Endothelial cell of umbilical vein (primary cell): Measurements from ENCODE around the gene ANKMY1. TPM values are rescaled to one million over a fixed set of nuclear protein-coding genes. Genes with fewer than 3 reads are reported as not detected.

Experiments
- BruUV-seq: library from RNA; stranded (reverse); fragments of 400-500 nt; replicated peaks from 2 replicates; lab custom pipeline; 2021; lab: Mats Ljungman, UMichigan
- CTCF ChIA-PET: fragments of 300-600, 350-600 bp; sonication (Branson Sonifier 250); formaldehyde crosslinking; loops from one replicate; lab custom pipeline; 2021; ENCODE audit warnings: antibody characterized with exemption, inconsistent platforms; lab: Charles Lee
- POLR2A ChIA-PET: fragments of 300-600, 350-600 bp; sonication (Branson Sonifier 250); formaldehyde crosslinking; loops from one replicate; lab custom pipeline; 2021; ENCODE audit warnings: antibody characterized with exemption, inconsistent platforms; lab: Charles Lee
- DNase-seq: peaks from one replicate; pipeline ENCODE4 v3.0.0-alpha.2; 2011; ENCODE audit warnings: low read depth, low spot score
- FAIRE-seq: peaks from 2 replicates; lab custom pipeline; 2011; peaks lifted over from hg19 to GRCh38; lab: Jason Lieb, UNC
- H2AFZ ChIP-seq: 2 replicates; pipeline ENCODE4 v1.6.0; 2012; ENCODE audit warnings: low read depth, low read length, control low read depth, inconsistent platforms
- H3K27ac ChIP-seq: 2 replicates; pipeline ENCODE4 v1.5.1; 2011; ENCODE audit warnings: low read depth, mild to moderate bottlenecking, control low read depth, low read length, moderate library complexity; ENCODE audit not compliant: insufficient read depth
- H3K27me3 ChIP-seq, 2 experiments: 2 replicates each; pipeline versions ENCODE4 v1.6.0 to v1.6.1; 2011; ENCODE audit warnings: low read length in 2 of 2, mixed read lengths in 1 of 2; ENCODE audit not compliant: control insufficient read depth in 2 of 2, insufficient read depth in 2 of 2
- H3K36me3 ChIP-seq, 2 experiments: 2 replicates in 1 of 2; 3 replicates in 1 of 2; pipeline ENCODE4 v1.5.1; 2011; ENCODE audit warnings: low read length in 2 of 2, mild to moderate bottlenecking in 1 of 2, moderate library complexity in 1 of 2; ENCODE audit not compliant: control insufficient read depth in 2 of 2, insufficient read depth in 2 of 2; ENCODE audit errors: extremely low read depth in 1 of 2
- H3K4me1 ChIP-seq: 3 replicates; pipeline ENCODE4 v1.5.1; 2011; ENCODE audit warnings: mild to moderate bottlenecking, low read length; ENCODE audit not compliant: control insufficient read depth, insufficient read depth; ENCODE audit errors: extremely low read depth
- H3K4me2 ChIP-seq: 2 replicates; pipeline ENCODE4 v1.6.1; 2011; ENCODE audit warnings: low read length, control low read depth, mixed read lengths; ENCODE audit not compliant: insufficient read depth
- H3K4me3 ChIP-seq, 3 experiments: fragments of 200-600 bp in 1 of 3; sonication (generic), shearing (Covaris generic) in 1 of 3; replicated peaks in 1 of 3; 2 replicates each; pipeline ENCODE4 v1.5.1; 2011 to 2016; ENCODE audit warnings: control low read depth in 3 of 3, low read length in 3 of 3, mild to moderate bottlenecking in 2 of 3, inconsistent platforms in 1 of 3, low read depth in 1 of 3, moderate library complexity in 1 of 3; ENCODE audit not compliant: insufficient read depth in 1 of 3
- H3K79me2 ChIP-seq: 2 replicates; pipeline ENCODE4 v1.6.0; 2012; ENCODE audit warnings: low read length, inconsistent platforms; ENCODE audit not compliant: control insufficient read depth, insufficient read depth
- H3K9ac ChIP-seq: replicated peaks from 2 replicates; pipeline ENCODE3; 2011; ENCODE audit warnings: low read length, control low read depth; ENCODE audit not compliant: insufficient read depth; ENCODE audit errors: extremely low read depth
- H3K9me1 ChIP-seq: replicated peaks from 3 replicates; pipeline ENCODE4 v1.6.0; 2011; ENCODE audit warnings: mild to moderate bottlenecking, low read length; ENCODE audit not compliant: control insufficient read depth, insufficient read depth; ENCODE audit errors: extremely low read depth
- H3K9me3 ChIP-seq: replicated peaks from 2 replicates; pipeline ENCODE4 v1.5.1; 2012; ENCODE audit warnings: low read length, inconsistent platforms; ENCODE audit not compliant: control insufficient read depth, insufficient read depth
- H4K20me1 ChIP-seq: replicated peaks from 2 replicates; pipeline ENCODE3; 2011; ENCODE audit warnings: mild to moderate bottlenecking, low read length; ENCODE audit not compliant: control insufficient read depth, insufficient read depth; ENCODE audit errors: extremely low read depth
- EZH2 ChIP-seq: IDR thresholded peaks from 2 replicates; pipeline ENCODE4 v1.6.1; 2012; ENCODE audit warnings: borderline replicate concordance, low read depth, mild to moderate bottlenecking, moderate library complexity, low read length, inconsistent platforms; ENCODE audit not compliant: severe bottlenecking
- FOS ChIP-seq: IDR thresholded peaks from 2 replicates; pipeline ENCODE4 v1.6.1; 2011; ENCODE audit warnings: mild to moderate bottlenecking, low read length, moderate library complexity, borderline replicate concordance; ENCODE audit not compliant: insufficient read depth
- GATA2 ChIP-seq: IDR thresholded peaks from 2 replicates; pipeline ENCODE4 v1.7.0; 2011; ENCODE audit warnings: low read depth, mild to moderate bottlenecking, moderate library complexity, mixed read lengths, low read length; ENCODE audit not compliant: insufficient read length, insufficient read depth
- JUN ChIP-seq: IDR thresholded peaks from 2 replicates; pipeline ENCODE4 v1.6.1; 2011; ENCODE audit warnings: borderline replicate concordance, low read depth; ENCODE audit not compliant: insufficient read length, insufficient read depth
- MAX ChIP-seq: IDR thresholded peaks from 2 replicates; pipeline ENCODE4 v1.6.1; 2011; ENCODE audit not compliant: insufficient read depth, insufficient read length
- MYC ChIP-seq: IDR thresholded peaks from one replicate; pipeline ENCODE4 v1.6.1; 2011; ENCODE audit warnings: mild to moderate bottlenecking, low read depth, low read length
- POLR2A ChIP-seq: IDR thresholded peaks from 2 replicates; pipeline ENCODE4 v1.6.1; 2012; ENCODE audit warnings: low read depth, mild to moderate bottlenecking, control low read depth, low read length
- POLR2AphosphoS5 ChIP-seq: IDR thresholded peaks from 2 replicates; pipeline ENCODE4 v1.6.1; 2012; ENCODE audit warnings: low read depth, mild to moderate bottlenecking, control low read depth, low read length, moderate library complexity; ENCODE audit not compliant: insufficient read depth
- dilution Hi-C: fragments of 300-500 bp; cut with MboI; formaldehyde crosslinking; loops from one replicate; pipeline ENCODE4 v1.15.0; 2019; ENCODE audit warnings: low sequenced_read_pairs; ENCODE audit not compliant: extremely low pct_ligation_motif_present
- intact Hi-C: fragments of 100-400 bp; cut with micrococcal nuclease; formaldehyde crosslinking; loops from one replicate; pipeline ENCODE4 v1.10.0; 2022
- polyA plus RNA-seq, 4 experiments: library from polyadenylated mRNA; depleted of rRNA in 3 of 4; stranded (reverse) in 3 of 4; unstranded in 1 of 4; fragments of >200 nt; gene quantifications; 2 replicates each; pipeline versions ENCODE4 v1.2.1 to v1.2.3, GENCODE V29; 2011 to 2012; ENCODE audit warnings: missing spikeins in 1 of 4
- total RNA-seq: library from RNA; stranded (reverse); gene quantifications from 2 replicates; pipeline ENCODE4 v1.2.3, GENCODE V29; 2021
- TF ChIP-seq, protein P1 (sequence below), 2 donors: IDR thresholded peaks; 1 replicate in 1 of 2; 2 replicates in 1 of 2; pipeline ENCODE4 v1.5.1; 2011; ENCODE audit warnings: low read length in 2 of 2, mild to moderate bottlenecking in 2 of 2, moderate library complexity in 2 of 2, control low read depth in 1 of 2, inconsistent platforms in 1 of 2, low read depth in 1 of 2; ENCODE audit not compliant: insufficient read depth in 1 of 2; ENCODE audit errors: extremely low read depth in 1 of 2

Gene ANKMY1
- total and polyA plus RNA-seq, 2 donors (not counting 3 experiments of a cell fraction or from before 2014, with no cell fraction given) = 9.0 to 16.0 TPM

- no peak for FAIRE-seq
- BruUV-seq = no TSS peak
- Histone ChIP-seq H3K9ac (no peak overlapping the region), H3K36me3 (peaks cover 2% of the 10 kb centered on the region in 2 experiments), H3K27ac (no peak overlapping the region), H3K79me2 (peaks cover 13% of the 10 kb centered on the region), H2AFZ (no peak overlapping the region), H3K4me1 (peaks cover 22% of the 10 kb centered on the region), H3K9me1 (no peaks in the 10 kb centered on the region), H3K9me3 (no peaks in the 10 kb centered on the region), H3K27me3 (no peaks in the 10 kb centered on the region), H3K4me2 (no peak overlapping the region), H4K20me1 (no peaks in the 10 kb centered on the region), H3K4me3 (no peak overlapping the region)
- TF ChIP-seq EZH2 (no peak), POLR2AphosphoS5 (no peak), POLR2A (no peak), FOS (no peak), MYC (no peak), GATA2 (no peak), JUN (no peak), MAX (no peak)
- TF ChIP-seq, protein P1, sequence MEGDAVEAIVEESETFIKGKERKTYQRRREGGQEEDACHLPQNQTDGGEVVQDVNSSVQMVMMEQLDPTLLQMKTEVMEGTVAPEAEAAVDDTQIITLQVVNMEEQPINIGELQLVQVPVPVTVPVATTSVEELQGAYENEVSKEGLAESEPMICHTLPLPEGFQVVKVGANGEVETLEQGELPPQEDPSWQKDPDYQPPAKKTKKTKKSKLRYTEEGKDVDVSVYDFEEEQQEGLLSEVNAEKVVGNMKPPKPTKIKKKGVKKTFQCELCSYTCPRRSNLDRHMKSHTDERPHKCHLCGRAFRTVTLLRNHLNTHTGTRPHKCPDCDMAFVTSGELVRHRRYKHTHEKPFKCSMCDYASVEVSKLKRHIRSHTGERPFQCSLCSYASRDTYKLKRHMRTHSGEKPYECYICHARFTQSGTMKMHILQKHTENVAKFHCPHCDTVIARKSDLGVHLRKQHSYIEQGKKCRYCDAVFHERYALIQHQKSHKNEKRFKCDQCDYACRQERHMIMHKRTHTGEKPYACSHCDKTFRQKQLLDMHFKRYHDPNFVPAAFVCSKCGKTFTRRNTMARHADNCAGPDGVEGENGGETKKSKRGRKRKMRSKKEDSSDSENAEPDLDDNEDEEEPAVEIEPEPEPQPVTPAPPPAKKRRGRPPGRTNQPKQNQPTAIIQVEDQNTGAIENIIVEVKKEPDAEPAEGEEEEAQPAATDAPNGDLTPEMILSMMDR (IDR thresholded peaks at IDR 0.05; ENCODE audit: extremely low read depth in 1 of 2, insufficient read depth in 1 of 2, low read depth in 1 of 2, low read length in 2 of 2) = no peak
- dilution Hi-C loops = no loop called here
- POLR2A ChIA-PET = no interaction called here
- no peak for DNase-seq
- CTCF ChIA-PET = interaction anchor here (1.2 to 4.3 kb wide), 2 partner anchors 31 to 96 kb away, joined by 3 to 22 read pairs; partner anchors contain the start of gene CAPN10
- intact Hi-C loops = no loop called here
Observed at GRCh38 chr2:240555541-240556250, 2.1 kb downstream of the ANKMY1 start.
